Stimulated activated CD4-positive, alpha-beta T cell treated with anti-CD3 and anti-CD28 coated beads, Interleukin-15, amount 100 ng/mL, for 48 hours (primary cell): ENCODE measurements around the gene SLC17A7.
A peak's percentile ranks its signal among the peaks of the same experiment; 100 is the strongest.

Experiments used
- DNase-seq, 2 donors: peaks; one replicate each; pipeline ENCODE4 v3.0.0-alpha.2; 2020; ENCODE audit warnings: low read depth in 2 of 2

Gene SLC17A7

DNA sequence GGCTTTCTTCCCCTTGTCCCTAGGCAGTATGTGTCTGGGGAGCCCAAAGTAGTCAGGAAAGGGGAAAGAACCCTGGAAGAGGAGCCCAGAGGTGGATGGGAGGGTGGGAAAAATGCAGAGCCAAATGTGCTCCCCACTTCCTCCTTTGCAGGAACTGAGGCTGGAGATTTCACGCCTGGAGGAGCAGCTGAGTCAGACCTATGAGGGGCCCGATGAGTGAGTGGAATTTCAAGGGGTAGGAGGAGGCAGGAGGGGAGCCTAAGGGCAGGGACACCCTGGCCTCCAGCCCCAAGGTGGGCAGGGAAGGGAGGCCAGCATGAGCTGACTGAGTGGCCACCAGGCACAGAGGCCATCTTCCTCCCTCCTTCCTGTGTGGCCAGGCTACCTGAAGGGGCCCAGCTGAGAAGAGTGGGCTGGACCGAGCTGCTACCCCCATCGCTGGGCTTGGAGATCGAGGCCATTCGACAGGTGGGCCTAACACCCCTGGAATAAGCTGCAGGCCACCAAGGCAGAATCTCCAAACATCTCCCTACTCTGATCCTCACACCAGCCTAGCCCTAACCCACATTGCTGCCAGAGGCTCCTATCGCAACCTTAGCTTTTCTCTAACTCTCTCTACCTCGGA lies 32.4 kb downstream of the SLC17A7 start:
- DNase-seq, result no peak

GRCh38 chr19:49407482-49408015 lies 33.8 kb downstream of the SLC17A7 start:
- no peak for DNase-seq

GRCh38 chr19:49407079-49407478 lies 34.2 kb downstream of the SLC17A7 start:
- DNase-seq, result no peak

DNA sequence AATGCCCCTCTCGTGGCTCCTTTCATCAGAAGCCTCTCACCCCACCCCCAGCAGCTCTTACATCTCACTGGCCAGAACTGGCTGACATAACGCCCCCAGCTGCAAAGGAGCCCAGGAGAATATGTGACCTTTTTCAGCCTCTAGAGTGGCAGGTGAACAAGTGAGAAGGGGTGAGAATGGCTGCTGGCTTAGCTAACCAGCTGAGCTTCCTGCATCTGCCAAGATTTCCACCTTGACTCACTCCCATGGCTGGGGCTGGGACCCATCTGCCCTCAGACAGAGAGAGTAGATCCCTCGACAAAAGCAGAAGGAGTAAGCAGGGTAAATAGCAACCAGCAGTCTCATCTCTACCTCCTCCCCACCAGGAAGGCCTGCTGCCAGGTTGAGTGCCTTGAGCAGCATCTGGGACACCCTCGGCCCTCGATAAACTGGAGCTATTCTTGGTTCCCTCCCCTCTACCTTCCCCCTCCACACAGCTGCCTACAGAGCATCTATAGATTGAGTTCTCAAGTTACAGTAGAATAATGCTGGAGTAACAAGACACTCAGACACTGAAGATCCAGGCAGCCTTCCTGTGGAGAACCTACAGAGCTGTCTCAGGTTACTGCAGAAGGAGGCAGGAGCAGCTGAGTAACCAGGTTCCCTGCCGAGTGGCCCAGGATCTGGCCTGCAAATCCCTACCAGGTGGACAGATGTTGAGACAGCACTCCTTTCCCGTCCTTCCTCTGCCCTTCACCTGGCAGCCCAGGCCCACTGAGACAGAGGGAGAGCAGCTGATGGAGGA lies 37.7 kb downstream of the SLC17A7 start:
- DNase-seq, result no peak

DNA sequence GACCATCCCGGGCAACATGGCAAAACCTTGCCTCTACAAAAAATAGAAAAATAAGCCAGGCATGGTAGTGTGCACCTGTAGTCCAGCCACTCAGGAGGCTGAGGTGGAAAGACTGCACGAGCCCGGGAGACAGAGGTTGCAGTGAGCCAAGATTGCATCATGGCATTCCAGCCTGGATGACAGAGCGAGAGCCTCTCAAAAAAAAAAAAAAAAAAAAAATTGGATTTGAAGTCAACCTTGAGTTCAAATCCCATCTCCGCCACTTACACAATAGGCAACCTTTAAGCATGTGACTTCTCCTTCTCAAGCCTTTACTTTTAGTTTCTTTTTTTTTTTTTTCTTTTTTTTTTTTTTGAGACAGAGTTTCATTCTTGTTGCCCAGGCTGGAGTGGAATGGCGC lies 41.3 kb downstream of the SLC17A7 start:
- no peak for DNase-seq

DNA sequence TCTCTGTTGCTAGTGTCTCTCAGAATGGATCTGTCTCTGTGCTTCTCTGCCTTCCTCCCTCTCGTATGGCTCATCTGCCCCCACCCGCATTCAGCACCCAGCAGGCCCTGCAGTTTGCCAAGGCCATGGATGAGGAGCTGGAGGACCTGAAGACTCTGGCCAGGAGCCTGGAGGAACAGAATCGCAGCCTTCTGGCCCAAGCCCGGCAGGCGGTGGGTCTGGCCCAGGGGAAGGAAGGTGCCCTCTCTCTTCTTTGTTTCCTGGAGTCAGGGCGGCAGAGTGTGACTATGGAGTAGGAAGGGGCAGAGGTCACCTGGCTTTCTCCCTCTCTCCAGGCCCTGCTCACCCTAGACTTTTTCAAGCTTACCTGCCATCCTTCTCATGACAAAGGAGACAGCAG lies 42.4 kb downstream of the SLC17A7 start:
- no peak for DNase-seq

GRCh38 chr19:49398001-49398615 lies 43.2 kb downstream of the SLC17A7 start:
- no peak for DNase-seq

GRCh38 chr19:49396738-49397505 lies 44.4 kb downstream of the SLC17A7 start:
- DNase-seq, result no peak

- no peak for DNase-seq
Observed at GRCh38 chr19:49395581-49396407, 45.5 kb downstream of the SLC17A7 start.

DNA sequence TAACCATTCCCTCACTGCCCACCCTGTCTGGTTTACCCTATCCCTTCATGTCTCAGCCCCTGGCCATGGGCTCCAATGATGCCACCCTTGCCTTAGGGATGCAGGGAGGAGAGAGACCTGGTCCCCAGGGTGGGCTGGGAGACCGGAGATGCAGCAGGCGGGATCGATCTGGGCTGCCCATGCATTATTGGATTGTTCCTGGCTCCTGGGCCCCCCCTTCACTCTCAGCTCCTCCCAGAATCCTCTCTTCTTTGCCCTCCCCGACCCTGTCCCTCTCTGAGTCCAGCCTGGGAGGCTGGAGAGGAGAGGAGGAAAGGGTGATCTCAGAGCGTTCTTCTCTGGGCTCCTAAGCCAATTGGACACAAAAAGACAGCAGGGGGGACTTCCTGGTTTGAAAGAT lies 47.4 kb downstream of the SLC17A7 start:
- DNase-seq, result no peak

DNA sequence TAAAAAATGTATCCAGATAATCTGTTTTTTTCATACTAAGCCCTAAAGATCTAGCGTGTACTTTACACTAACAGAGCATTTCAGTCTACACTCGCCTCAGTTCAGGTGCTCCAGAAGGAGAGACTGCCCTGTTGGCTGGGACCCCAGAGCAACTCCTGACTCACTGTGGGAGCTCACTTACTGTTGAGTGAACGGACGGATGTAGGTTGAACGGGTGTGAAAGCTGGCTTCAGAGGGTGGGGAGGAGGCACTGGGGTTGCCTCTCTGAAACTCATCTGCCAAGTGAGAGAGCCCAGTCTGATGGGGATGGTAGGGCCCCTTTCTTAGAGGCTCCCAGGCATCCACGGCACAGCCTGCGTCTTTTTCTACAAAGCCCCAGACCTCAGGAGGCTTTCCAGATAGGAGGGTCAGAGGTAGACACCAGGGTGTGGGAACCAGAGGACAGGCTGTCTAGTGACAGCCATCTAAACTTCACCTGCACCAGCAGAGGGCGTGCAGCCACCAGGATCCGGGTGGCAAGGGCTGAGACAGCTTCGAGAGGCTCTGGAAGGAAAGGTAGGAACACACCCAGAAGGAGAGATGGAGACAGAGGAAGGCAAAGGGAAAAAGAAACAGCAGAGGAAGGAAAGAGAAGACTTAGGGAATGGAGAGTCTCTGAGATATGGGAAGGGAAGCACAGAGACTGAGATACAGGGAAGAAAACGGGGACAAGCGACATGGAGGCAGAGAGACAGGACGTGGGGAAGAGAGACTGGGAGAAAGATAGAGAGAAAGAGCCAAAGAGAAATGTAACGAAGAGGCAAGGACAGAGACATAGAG lies 49.5 kb downstream of the SLC17A7 start:
- DNase-seq, result peak; percentile 64 to 72

DNA sequence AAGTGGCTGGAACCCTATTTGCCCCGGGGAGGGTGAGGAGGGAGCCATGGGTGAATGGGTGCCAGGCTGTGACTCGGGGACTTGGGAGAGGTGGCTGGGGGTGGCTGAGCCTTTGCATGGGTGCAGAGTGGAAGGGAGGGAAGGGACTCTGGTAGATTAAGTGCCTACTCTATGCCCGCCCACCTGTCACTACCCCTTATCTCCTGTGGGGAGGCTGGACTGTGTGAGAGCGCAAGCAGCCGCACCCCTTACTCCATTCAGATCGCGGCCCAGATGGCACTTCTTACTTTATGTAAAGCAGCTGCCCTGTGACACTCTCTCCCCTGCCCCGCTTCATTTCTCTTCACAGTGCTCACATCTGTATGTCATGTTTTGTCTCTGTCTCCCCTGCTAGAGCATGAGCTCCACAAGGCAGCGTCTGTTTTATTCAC lies 50.4 kb downstream of the SLC17A7 start:
- no peak for DNase-seq

GRCh38 chr19:49390131-49390928 lies 51.0 kb downstream of the SLC17A7 start:
- DNase-seq, result no peak

GRCh38 chr19:49389406-49389805 lies 51.9 kb downstream of the SLC17A7 start:
- no peak for DNase-seq

DNA sequence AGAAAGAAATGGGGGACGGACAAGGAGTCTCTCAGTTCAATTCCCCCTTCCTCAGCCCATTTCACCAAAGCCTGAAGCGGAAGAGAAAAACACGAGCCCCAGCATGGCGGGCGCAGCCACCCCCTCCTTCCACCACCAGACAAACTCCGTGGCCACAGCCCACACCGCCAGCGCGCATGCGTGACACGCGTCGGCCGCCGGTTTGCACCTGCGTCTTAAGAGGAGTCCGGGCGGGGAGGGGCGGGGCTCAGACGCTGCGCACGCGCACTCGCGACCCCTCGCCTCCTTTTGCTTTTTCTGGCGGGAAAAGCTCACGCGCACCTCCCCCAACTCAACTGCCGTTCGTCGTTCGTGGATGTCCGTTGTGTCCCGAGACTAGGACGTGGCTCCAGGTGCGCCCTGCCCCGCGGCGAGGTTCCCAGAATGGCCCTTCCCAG lies 53.4 kb downstream of the SLC17A7 start, which contains the start of gene KASH5:
Gene KASH5, plus strand, starts transcription at position 314 of the 437 bp plus-strand sequence. CDS start 2,635 bp downstream, outside the sequence.
- DNase-seq, result peak; percentile 80 to 86

- no peak for DNase-seq
Observed at GRCh38 chr19:49383599-49383998, 57.7 kb downstream of the SLC17A7 start.

GRCh38 chr19:49382639-49383038 lies 58.7 kb downstream of the SLC17A7 start:
- DNase-seq, result no peak

DNA sequence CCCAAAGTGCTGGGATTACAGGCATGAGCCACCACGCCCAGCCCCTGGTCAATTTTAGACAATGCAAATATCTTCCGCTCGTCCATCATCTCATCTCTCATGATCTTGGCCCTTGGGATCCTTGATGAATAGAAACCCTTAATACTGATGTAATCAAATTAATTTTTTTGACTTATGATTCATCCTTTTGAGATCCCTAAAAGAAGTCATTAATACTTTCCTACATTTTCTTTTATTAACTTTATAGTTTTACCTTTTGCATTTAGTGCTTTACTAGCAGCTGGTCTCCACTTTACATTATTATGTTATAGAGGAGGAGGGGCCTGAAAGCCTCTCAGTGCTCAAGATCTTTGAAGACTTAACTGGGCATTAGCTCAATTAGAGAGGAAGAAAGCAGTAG lies 60.9 kb downstream of the SLC17A7 start:
- no peak for DNase-seq
